Measurements from ENCODE around the gene CPEB3.
A peak's percentile ranks its signal among the peaks of the same experiment; 100 is the strongest.

The CPEB3 gene

DNA sequence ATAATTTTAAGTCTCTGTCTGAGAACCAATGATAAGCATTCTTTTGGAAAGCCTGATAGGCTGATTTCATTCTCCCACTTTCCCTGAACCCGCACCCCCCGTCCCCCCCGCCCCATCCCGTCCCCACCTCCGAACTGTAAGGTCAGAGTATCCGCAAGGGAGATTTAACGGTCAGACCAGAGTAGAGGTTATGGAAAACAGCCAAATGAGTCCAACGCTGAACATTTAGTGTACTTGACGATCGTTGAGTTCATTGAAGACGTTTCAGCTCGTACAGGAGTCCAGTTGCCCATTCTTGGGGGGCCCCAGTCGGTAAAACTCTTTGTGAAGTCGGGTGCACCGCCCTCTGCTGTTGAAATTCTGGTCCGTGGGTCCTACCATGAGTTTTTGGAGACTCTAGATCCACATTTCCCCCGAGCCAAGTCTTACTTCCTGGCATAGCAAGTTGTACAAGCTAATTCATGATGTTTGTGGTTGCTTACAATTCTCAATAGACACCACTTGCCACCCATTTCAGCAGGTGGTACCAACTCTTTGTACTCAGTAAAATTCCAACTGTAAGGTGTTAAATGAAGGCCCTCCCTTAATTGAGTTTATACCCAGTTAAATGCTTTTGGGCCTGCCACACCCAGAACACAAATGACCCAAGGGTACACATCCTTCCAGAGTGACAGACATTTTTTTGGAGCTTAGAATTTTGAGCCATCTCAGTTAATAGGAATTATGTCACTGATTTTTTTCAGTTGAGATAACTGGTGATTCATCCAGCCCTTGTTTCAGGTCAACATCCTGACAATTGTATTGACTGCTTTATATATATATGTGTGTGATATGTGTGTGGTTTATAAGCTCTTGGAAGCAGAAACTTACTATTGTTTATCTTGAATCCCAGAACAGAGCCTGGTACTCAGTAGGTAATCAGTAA, 1.3 kb upstream of the CPEB3 start:
- peaks cover 7% of the 10 kb centered on the region; the same call in 1 of the 2 replicates for H3K36me3 ChIP-seq (ENCODE audit: insufficient read depth, low read length)
- H3F3A ChIP-seq (ENCODE audit: insufficient read depth, low read length): no peaks in the 10 kb centered on the region
- no peak overlapping the region for H2AFZ ChIP-seq (ENCODE audit: low read length)
- peak overlapping the region; percentile 92 for H3K4me3 ChIP-seq (ENCODE audit: low read depth, low read length, poor library complexity, severe bottlenecking)
- no peaks in the 10 kb centered on the region for H3K27me3 ChIP-seq (ENCODE audit: insufficient read depth, low read length)
- peak overlapping the region; percentile 96 for H3K9ac ChIP-seq (ENCODE audit: low read length)
- H3K79me2 ChIP-seq (ENCODE audit: insufficient read depth, low read length): peaks cover 22% of the 10 kb centered on the region
- TF ChIP-seq, protein P1, sequence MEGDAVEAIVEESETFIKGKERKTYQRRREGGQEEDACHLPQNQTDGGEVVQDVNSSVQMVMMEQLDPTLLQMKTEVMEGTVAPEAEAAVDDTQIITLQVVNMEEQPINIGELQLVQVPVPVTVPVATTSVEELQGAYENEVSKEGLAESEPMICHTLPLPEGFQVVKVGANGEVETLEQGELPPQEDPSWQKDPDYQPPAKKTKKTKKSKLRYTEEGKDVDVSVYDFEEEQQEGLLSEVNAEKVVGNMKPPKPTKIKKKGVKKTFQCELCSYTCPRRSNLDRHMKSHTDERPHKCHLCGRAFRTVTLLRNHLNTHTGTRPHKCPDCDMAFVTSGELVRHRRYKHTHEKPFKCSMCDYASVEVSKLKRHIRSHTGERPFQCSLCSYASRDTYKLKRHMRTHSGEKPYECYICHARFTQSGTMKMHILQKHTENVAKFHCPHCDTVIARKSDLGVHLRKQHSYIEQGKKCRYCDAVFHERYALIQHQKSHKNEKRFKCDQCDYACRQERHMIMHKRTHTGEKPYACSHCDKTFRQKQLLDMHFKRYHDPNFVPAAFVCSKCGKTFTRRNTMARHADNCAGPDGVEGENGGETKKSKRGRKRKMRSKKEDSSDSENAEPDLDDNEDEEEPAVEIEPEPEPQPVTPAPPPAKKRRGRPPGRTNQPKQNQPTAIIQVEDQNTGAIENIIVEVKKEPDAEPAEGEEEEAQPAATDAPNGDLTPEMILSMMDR (IDR thresholded peaks at IDR 0.05; ENCODE audit: low read length): peak; percentile 53
- no peak for TF ChIP-seq EZH2 (IDR thresholded peaks at IDR 0.05; ENCODE audit: borderline replicate concordance, low read length)
- no peaks in the 10 kb centered on the region for H4K20me1 ChIP-seq (ENCODE audit: insufficient read depth, low read length)
- no peaks in the 10 kb centered on the region for H3K9me2 ChIP-seq (ENCODE audit: low read depth, low read length)
- peaks cover 30% of the 10 kb centered on the region for H3K4me1 ChIP-seq (ENCODE audit: insufficient read depth, low read length, severe bottlenecking)
- peak overlapping the region; percentile 66 for H3K27ac ChIP-seq (ENCODE audit: low read depth, low read length, poor library complexity, severe bottlenecking)
- H3K4me2 ChIP-seq (ENCODE audit: low read length): peak overlapping the region; percentile 79
- no peaks in the 10 kb centered on the region for H3K9me3 ChIP-seq (ENCODE audit: low read length)

- no peaks in the 10 kb centered on the region for H4K20me1 ChIP-seq (ENCODE audit: insufficient read depth, low read length)
- peaks cover 18% of the 10 kb centered on the region for H3K79me2 ChIP-seq (ENCODE audit: insufficient read depth, low read length)
- TF ChIP-seq, protein P1 (IDR thresholded peaks at IDR 0.05; ENCODE audit: low read length): no peak
- no peak for TF ChIP-seq EZH2 (IDR thresholded peaks at IDR 0.05; ENCODE audit: borderline replicate concordance, low read length)
- no peaks in the 10 kb centered on the region for H3K27me3 ChIP-seq (ENCODE audit: insufficient read depth, low read length)
- peak overlapping the region; percentile 79 for H3K4me2 ChIP-seq (ENCODE audit: low read length)
- H3K4me1 ChIP-seq (ENCODE audit: insufficient read depth, low read length, severe bottlenecking): peaks cover 29% of the 10 kb centered on the region
- H3K9ac ChIP-seq (ENCODE audit: low read length): peak overlapping the region; percentile 96
- H2AFZ ChIP-seq (ENCODE audit: low read length): no peak overlapping the region
- peak overlapping the region; percentile 66 for H3K27ac ChIP-seq (ENCODE audit: low read depth, low read length, poor library complexity, severe bottlenecking)
- peaks cover 7% of the 10 kb centered on the region; the same call in 1 of the 2 replicates for H3K36me3 ChIP-seq (ENCODE audit: insufficient read depth, low read length)
- H3F3A ChIP-seq (ENCODE audit: insufficient read depth, low read length): no peaks in the 10 kb centered on the region
- no peaks in the 10 kb centered on the region for H3K9me2 ChIP-seq (ENCODE audit: low read depth, low read length)
- H3K4me3 ChIP-seq (ENCODE audit: low read depth, low read length, poor library complexity, severe bottlenecking): peak overlapping the region; percentile 92
- no peaks in the 10 kb centered on the region for H3K9me3 ChIP-seq (ENCODE audit: low read length)
Observed at GRCh38 chr10:92291616-92291865, 663 bp upstream of the CPEB3 start.

- H3F3A ChIP-seq (ENCODE audit: insufficient read depth, low read length): no peaks in the 10 kb centered on the region
- peak overlapping the region; percentile 96 for H3K4me2 ChIP-seq (ENCODE audit: low read length)
- H3K27me3 ChIP-seq (ENCODE audit: insufficient read depth, low read length): no peaks in the 10 kb centered on the region
- peak overlapping the region; percentile 58; the same call in 1 of the 2 replicates for H2AFZ ChIP-seq (ENCODE audit: low read length)
- peak overlapping the region; percentile 92 for H3K4me3 ChIP-seq (ENCODE audit: low read depth, low read length, poor library complexity, severe bottlenecking)
- peaks cover 7% of the 10 kb centered on the region; the same call in 1 of the 2 replicates for H3K36me3 ChIP-seq (ENCODE audit: insufficient read depth, low read length)
- TF ChIP-seq EZH2 (IDR thresholded peaks at IDR 0.05; ENCODE audit: borderline replicate concordance, low read length): no peak
- TF ChIP-seq, protein P1 (IDR thresholded peaks at IDR 0.05; ENCODE audit: low read length): no peak
- H3K4me1 ChIP-seq (ENCODE audit: insufficient read depth, low read length, severe bottlenecking): peaks cover 21% of the 10 kb centered on the region
- peak overlapping the region; percentile 93 for H3K9ac ChIP-seq (ENCODE audit: low read length)
- no peaks in the 10 kb centered on the region for H3K9me3 ChIP-seq (ENCODE audit: low read length)
- H4K20me1 ChIP-seq (ENCODE audit: insufficient read depth, low read length): no peaks in the 10 kb centered on the region
- no peaks in the 10 kb centered on the region for H3K9me2 ChIP-seq (ENCODE audit: low read depth, low read length)
- H3K79me2 ChIP-seq (ENCODE audit: insufficient read depth, low read length): peaks cover 14% of the 10 kb centered on the region
- peak overlapping the region; percentile 45 for H3K27ac ChIP-seq (ENCODE audit: low read depth, low read length, poor library complexity, severe bottlenecking)
Observed at GRCh38 chr10:92290076-92290836, 622 bp downstream of the CPEB3 start.
